B cell (primary cell): ENCODE data around the gene LSM4. TPM values are rescaled to one million over a fixed set of nuclear protein-coding genes. Genes with fewer than 3 reads are reported as not detected.

Experiments used
- ATAC-seq: fragments of 200-7000 bp; cut with Tn5 transposase; one replicate; pipeline ENCODE4 v1.10.0; 2021; ENCODE audit warnings: low read depth, mild to moderate bottlenecking, moderate number of reproducible peaks, moderate library complexity
- CTCF ChIA-PET: fragments of 350-600 bp; sonication (Branson Sonifier 250); formaldehyde crosslinking; loops from one replicate; lab custom pipeline; 2021; ENCODE audit warnings: antibody characterized with exemption, inconsistent platforms; lab: Charles Lee
- POLR2A ChIA-PET: fragments of 350-600 bp; sonication (Branson Sonifier 250); formaldehyde crosslinking; loops from one replicate; lab custom pipeline; 2021; ENCODE audit warnings: antibody characterized with exemption; lab: Charles Lee
- DNase-seq: peaks from one replicate; pipeline ENCODE4 v3.0.0; 2013
- H2AFZ ChIP-seq: 2 replicates; pipeline ENCODE4 v1.6.1; 2012; ENCODE audit warnings: mild to moderate bottlenecking, low read depth, low read length; ENCODE audit not compliant: insufficient read depth, poor library complexity, severe bottlenecking
- H3K27ac ChIP-seq, 2 donors: 1 replicate in 1 of 2; 2 replicates in 1 of 2; pipeline ENCODE4 v1.5.1; 2012 to 2013; ENCODE audit warnings: low read length in 2 of 2, mild to moderate bottlenecking in 2 of 2, moderate library complexity in 1 of 2
- H3K27me3 ChIP-seq, 4 experiments: fragments of 200-600 bp in 1 of 4; sonication (generic) in 1 of 4; replicated peaks in 1 of 4; 1 replicate in 2 of 4; 2 replicates in 2 of 4; pipeline versions ENCODE4 v1.6.1 to v1.7.0; 2013 to 2016; ENCODE audit warnings: low read length in 3 of 4, mild to moderate bottlenecking in 2 of 4, mixed read lengths in 1 of 4, moderate library complexity in 1 of 4; ENCODE audit not compliant: insufficient read depth in 4 of 4, control insufficient read depth in 3 of 4; ENCODE audit errors: control extremely low read depth in 1 of 4
- H3K36me3 ChIP-seq, 2 experiments: replicated peaks in 1 of 2; 1 replicate in 1 of 2; 2 replicates in 1 of 2; pipeline versions ENCODE4 v1.6.1 to v1.7.1; 2013; ENCODE audit warnings: low read length in 1 of 2; ENCODE audit not compliant: insufficient read depth in 2 of 2, control insufficient read depth in 1 of 2; ENCODE audit errors: control extremely low read depth in 1 of 2, extremely low read depth in 1 of 2
- H3K4me1 ChIP-seq, 2 donors: fragments of 200-600 bp in 1 of 2; sonication (generic) in 1 of 2; 1 replicate in 1 of 2; 2 replicates in 1 of 2; pipeline versions ENCODE4 v1.5.1 to v1.6.1; 2013 to 2017; ENCODE audit warnings: low read length in 2 of 2; ENCODE audit not compliant: control insufficient read depth in 2 of 2, insufficient read depth in 2 of 2
- H3K4me2 ChIP-seq: replicated peaks from 2 replicates; pipeline ENCODE3; 2012; ENCODE audit warnings: mild to moderate bottlenecking, low read depth, low read length; ENCODE audit not compliant: poor library complexity, severe bottlenecking
- H3K4me3 ChIP-seq, 5 experiments: fragments of 200-600 bp in 1 of 5; sonication (generic) in 1 of 5; 1 replicate in 3 of 5; 2 replicates in 2 of 5; pipeline versions ENCODE4 v1.5.1 to v1.7.0; 2011 to 2016; ENCODE audit warnings: low read length in 4 of 5, mild to moderate bottlenecking in 4 of 5, low read depth in 2 of 5, control low read depth in 1 of 5, moderate library complexity in 1 of 5; ENCODE audit not compliant: insufficient read depth in 1 of 5; ENCODE audit errors: control extremely low read depth in 1 of 5, extremely low read depth in 1 of 5
- H3K79me2 ChIP-seq: fragments of 200-600 bp; sonication (generic); one replicate; pipeline ENCODE4 v1.6.0; 2016; ENCODE audit warnings: low read length; ENCODE audit not compliant: control insufficient read depth, insufficient read depth
- H3K9ac ChIP-seq: fragments of 200-600 bp; sonication (generic); 2 replicates; pipeline ENCODE4 v1.6.1; 2017; ENCODE audit warnings: mild to moderate bottlenecking, low read length, moderate library complexity
- H3K9me3 ChIP-seq, 3 donors: one replicate each; pipeline versions ENCODE4 v1.6.1 to v1.7.1; 2013; ENCODE audit warnings: low read length in 2 of 3; ENCODE audit not compliant: control insufficient read depth in 2 of 3, insufficient read depth in 1 of 3; ENCODE audit errors: control extremely low read depth in 1 of 3
- H4K20me1 ChIP-seq: 2 replicates; pipeline ENCODE4 v1.6.0; 2012; ENCODE audit warnings: mild to moderate bottlenecking, low read length; ENCODE audit not compliant: insufficient read depth, control insufficient read depth, poor library complexity, severe bottlenecking
- H3K27ac Mint-ChIP-seq: one replicate; pipeline ENCODE4 v1.8.0; 2021; ENCODE audit warnings: mixed read lengths
- H3K27me3 Mint-ChIP-seq: one replicate; pipeline ENCODE4 v1.8.0; 2021; ENCODE audit warnings: mixed read lengths
- H3K4me1 Mint-ChIP-seq: one replicate; pipeline ENCODE4 v1.8.0; 2021; ENCODE audit warnings: mixed read lengths
- H3K4me3 Mint-ChIP-seq: one replicate; pipeline ENCODE4 v1.8.0; 2021; ENCODE audit warnings: mixed read lengths
- H3K9me3 Mint-ChIP-seq: one replicate; pipeline ENCODE4 v1.8.0; 2022; ENCODE audit warnings: mixed read lengths; ENCODE audit not compliant: insufficient read depth
- CTCF ChIP-seq: fragments of 200-600 bp; IDR thresholded peaks from one replicate; pipeline ENCODE4 v1.8.0; 2022; ENCODE audit warnings: antibody characterized with exemption, mild to moderate bottlenecking
- EZH2 ChIP-seq: IDR thresholded peaks from 2 replicates; pipeline ENCODE4 v1.6.1; 2012; ENCODE audit warnings: borderline replicate concordance, low read depth, mild to moderate bottlenecking, moderate library complexity, low read length; ENCODE audit not compliant: insufficient read depth, poor library complexity, severe bottlenecking
- WGBS: methylation state at CpG from one replicate; pipeline ENCODE4 v1.1.5; 2013; ENCODE audit warnings: missing lambda C conversion rate; ENCODE audit not compliant: insufficient coverage; 5-methylcytosine and 5-hydroxymethylcytosine counted together
- intact Hi-C: fragments of 100-400 bp; cut with micrococcal nuclease; formaldehyde crosslinking; loops from one replicate; pipeline ENCODE4 v1.10.0; 2022
- polyA plus RNA-seq: library from polyadenylated mRNA; depleted of rRNA; stranded (reverse); fragments of >200 nt; gene quantifications from 2 replicates; pipeline ENCODE4 v1.2.3, GENCODE V29; 2012
- total RNA-seq, 2 donors: library from RNA; stranded (reverse); fragments of 120-200 nt in 1 of 2; gene quantifications; 1 replicate in 1 of 2; 2 replicates in 1 of 2; pipeline versions ENCODE4 v1.2.3 to v1.2.4, GENCODE V29; 2013 to 2022

The LSM4 gene
- total and polyA plus RNA-seq, 2 donors (not counting 1 experiment from before 2014, with no cell fraction given) = 66.3 to 86.1 TPM

- no peaks in the 10 kb centered on the region for H3K9me3 Mint-ChIP-seq
- Histone ChIP-seq H3K4me1 (no peaks in the 10 kb centered on the region), H2AFZ (no peak overlapping the region), H3K4me3 (no peak overlapping the region), H3K79me2 (no peaks in the 10 kb centered on the region), H3K9ac (no peak overlapping the region), H3K27ac (no peak overlapping the region), H3K9me3 (peaks cover 0 to 7% (median 0%) of the 10 kb centered on the region in 3 donors), H3K4me2 (no peak overlapping the region), H4K20me1 (peaks cover 7% of the 10 kb centered on the region), H3K36me3 (peaks cover 0 to 12% of the 10 kb centered on the region in 2 experiments), H3K27me3 (no peaks in the 10 kb centered on the region)
- ChIA-PET POLR2A (interaction anchor here (0.6 to 0.7 kb wide), 2 partner anchors 172 to 287 kb away, joined by 3 to 4 read pairs; no protein-coding TSS in a partner anchor), CTCF (interaction anchor here (1.8 kb wide), 2 partner anchors 35 to 57 kb away, joined by 4 read pairs; no protein-coding TSS in a partner anchor)
- WGBS = 94% methylated on average over 3 of the region's 8 CpGs
- H3K27ac Mint-ChIP-seq = no peak overlapping the region
- TF ChIP-seq CTCF (no peak), EZH2 (no peak)
- H3K4me3 Mint-ChIP-seq = no peak overlapping the region
- no peaks in the 10 kb centered on the region for H3K27me3 Mint-ChIP-seq
- no peaks in the 10 kb centered on the region for H3K4me1 Mint-ChIP-seq
- DNase-seq (no peak), ATAC-seq (no peak)
- intact Hi-C loops = no loop called here
Measured at GRCh38 chr19:18353378-18354005, 30.6 kb upstream of the LSM4 start.

GRCh38 chr19:18351544-18351943 is 28.7 kb upstream of the LSM4 start:
- Histone ChIP-seq H3K79me2 (no peaks in the 10 kb centered on the region), H4K20me1 (peaks cover 7% of the 10 kb centered on the region), H3K4me2 (no peak overlapping the region), H3K27me3 (no peaks in the 10 kb centered on the region), H3K9ac (no peak overlapping the region), H3K36me3 (peaks cover 0 to 2% of the 10 kb centered on the region in 2 experiments), H2AFZ (no peak overlapping the region), H3K4me1 (no peaks in the 10 kb centered on the region), H3K9me3 (no peaks in the 10 kb centered on the region), H3K4me3 (no peak overlapping the region), H3K27ac (no peak overlapping the region)
- 100% methylated on average over 6 of the region's 7 CpGs for WGBS
- Mint-ChIP-seq H3K4me3 (no peak overlapping the region), H3K27me3 (no peaks in the 10 kb centered on the region), H3K9me3 (no peaks in the 10 kb centered on the region), H3K4me1 (no peaks in the 10 kb centered on the region), H3K27ac (no peak overlapping the region)
- ChIA-PET CTCF (interaction anchor here (3.1 to 4.0 kb wide), 2 partner anchors 37 to 61 kb away, joined by 18 to 49 read pairs; no protein-coding TSS in a partner anchor), POLR2A (no interaction called here)
- no peak for TF ChIP-seq EZH2
- no peak for TF ChIP-seq CTCF
- ATAC-seq = no peak
- no peak for DNase-seq
- intact Hi-C loops = no loop called here
